ENCODE measurements around the gene WNT3. TPM values are rescaled to one million over a fixed set of nuclear protein-coding genes. Genes with fewer than 3 reads are reported as not detected.
"Not testable (repeated sequence)": the region's sequence is repeated elsewhere in the genome, so short reads cannot be mapped to it uniquely, and the experiment has no call there.

Gene WNT3
- total RNA-seq, 1 experiment from 2014 or later: 6.1 TPM

- intact Hi-C loops (cut with micrococcal nuclease; ENCODE audit: unreplicated experiment): no loop called here
- TF ChIP-seq, protein P1, sequence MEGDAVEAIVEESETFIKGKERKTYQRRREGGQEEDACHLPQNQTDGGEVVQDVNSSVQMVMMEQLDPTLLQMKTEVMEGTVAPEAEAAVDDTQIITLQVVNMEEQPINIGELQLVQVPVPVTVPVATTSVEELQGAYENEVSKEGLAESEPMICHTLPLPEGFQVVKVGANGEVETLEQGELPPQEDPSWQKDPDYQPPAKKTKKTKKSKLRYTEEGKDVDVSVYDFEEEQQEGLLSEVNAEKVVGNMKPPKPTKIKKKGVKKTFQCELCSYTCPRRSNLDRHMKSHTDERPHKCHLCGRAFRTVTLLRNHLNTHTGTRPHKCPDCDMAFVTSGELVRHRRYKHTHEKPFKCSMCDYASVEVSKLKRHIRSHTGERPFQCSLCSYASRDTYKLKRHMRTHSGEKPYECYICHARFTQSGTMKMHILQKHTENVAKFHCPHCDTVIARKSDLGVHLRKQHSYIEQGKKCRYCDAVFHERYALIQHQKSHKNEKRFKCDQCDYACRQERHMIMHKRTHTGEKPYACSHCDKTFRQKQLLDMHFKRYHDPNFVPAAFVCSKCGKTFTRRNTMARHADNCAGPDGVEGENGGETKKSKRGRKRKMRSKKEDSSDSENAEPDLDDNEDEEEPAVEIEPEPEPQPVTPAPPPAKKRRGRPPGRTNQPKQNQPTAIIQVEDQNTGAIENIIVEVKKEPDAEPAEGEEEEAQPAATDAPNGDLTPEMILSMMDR (IDR thresholded peaks at IDR 0.05; ENCODE audit: unreplicated experiment): no peak
- peaks cover 30% of the 10 kb centered on the region for H3K36me3 Mint-ChIP-seq (ENCODE audit: insufficient read depth, unreplicated experiment)
- H3K27ac Mint-ChIP-seq (ENCODE audit: unreplicated experiment): no peak overlapping the region
- H3K27me3 Mint-ChIP-seq (ENCODE audit: unreplicated experiment): peaks cover 7% of the 10 kb centered on the region
- H3K9me3 Mint-ChIP-seq (ENCODE audit: low read depth, unreplicated experiment): no peaks in the 10 kb centered on the region
- peaks cover 5% of the 10 kb centered on the region for H3K4me1 Mint-ChIP-seq (ENCODE audit: low read depth, unreplicated experiment)
- CTCF ChIA-PET: interaction anchor here (0.6 to 0.9 kb wide), 2 partner anchors 10 to 41 kb away, joined by 3 read pairs; no protein-coding TSS in a partner anchor
- peak; percentile 65 for DNase-seq
- no TSS peak for BruUV-seq (replicated peaks)
- H3K4me3 Mint-ChIP-seq (ENCODE audit: low read depth, unreplicated experiment): peak overlapping the region; percentile 70
Measured at GRCh38 chr17:46771561-46772474, 46.7 kb downstream of the WNT3 start.

DNA sequence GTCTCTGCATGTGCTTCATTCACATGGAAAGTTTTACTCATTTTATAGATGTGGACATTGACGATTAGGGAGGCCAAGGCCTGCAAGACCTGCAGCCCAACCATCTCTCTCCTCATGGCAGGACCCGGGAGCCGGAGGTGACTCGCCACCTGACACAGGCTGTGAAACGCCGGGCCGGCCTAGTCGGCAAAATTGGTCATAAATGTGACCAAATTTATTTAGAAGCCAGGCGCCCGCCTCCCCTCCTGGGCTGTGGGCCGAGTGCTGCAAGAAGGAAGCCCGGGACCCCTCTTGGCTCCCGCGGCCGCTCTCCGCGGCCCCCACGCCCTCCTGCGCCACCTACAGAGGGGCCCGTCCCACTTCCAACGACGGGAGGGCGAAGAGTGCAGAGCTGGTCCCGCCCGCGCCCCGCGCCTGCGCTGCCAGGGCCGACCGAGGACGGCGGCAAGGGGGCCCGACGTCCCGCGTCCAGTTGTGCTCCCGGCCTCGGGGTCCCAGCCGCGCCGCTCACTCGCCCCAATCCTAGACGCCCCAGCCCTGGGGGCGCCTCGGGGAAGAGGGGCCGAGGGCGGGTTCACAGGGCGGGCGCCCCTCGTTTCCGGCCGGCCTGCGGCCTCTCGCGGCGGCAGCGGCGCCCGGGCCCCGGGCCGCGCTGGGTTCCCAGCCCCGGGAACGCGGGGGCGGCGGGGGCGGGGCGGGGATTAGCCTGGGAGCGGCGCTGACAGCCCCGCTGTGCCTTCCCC, 47.5 kb downstream of the WNT3 start:
- no peaks in the 10 kb centered on the region for H3K9me3 Mint-ChIP-seq (ENCODE audit: low read depth, unreplicated experiment)
- no peaks in the 10 kb centered on the region for H3K27me3 Mint-ChIP-seq (ENCODE audit: unreplicated experiment)
- H3K36me3 Mint-ChIP-seq (ENCODE audit: insufficient read depth, unreplicated experiment): peaks cover 30% of the 10 kb centered on the region
- CTCF ChIA-PET: no interaction called here
- H3K4me1 Mint-ChIP-seq (ENCODE audit: low read depth, unreplicated experiment): peaks cover 5% of the 10 kb centered on the region
- TSS peak; percentile 39 for BruUV-seq (replicated peaks)
- intact Hi-C loops (cut with micrococcal nuclease; ENCODE audit: unreplicated experiment): no loop called here
- peak overlapping the region; percentile 70 for H3K4me3 Mint-ChIP-seq (ENCODE audit: low read depth, unreplicated experiment)
- peak; percentile 82 for DNase-seq
- TF ChIP-seq, protein P1 (IDR thresholded peaks at IDR 0.05; ENCODE audit: unreplicated experiment): peak; percentile 52
- no peak overlapping the region for H3K27ac Mint-ChIP-seq (ENCODE audit: unreplicated experiment)

- Mint-ChIP-seq H3K36me3 (ENCODE audit: insufficient read depth, unreplicated experiment) (peaks cover 33% of the 10 kb centered on the region), H3K27ac (ENCODE audit: unreplicated experiment) (no peak overlapping the region), H3K4me1 (ENCODE audit: low read depth, unreplicated experiment) (peaks cover 5% of the 10 kb centered on the region), H3K9me3 (ENCODE audit: low read depth, unreplicated experiment) (no peaks in the 10 kb centered on the region), H3K4me3 (ENCODE audit: low read depth, unreplicated experiment) (peak overlapping the region; percentile 70), H3K27me3 (ENCODE audit: unreplicated experiment) (no peaks in the 10 kb centered on the region)
- CTCF ChIA-PET: no interaction called here
- TF ChIP-seq, protein P1 (IDR thresholded peaks at IDR 0.05; ENCODE audit: unreplicated experiment): no peak
- intact Hi-C loops (cut with micrococcal nuclease; ENCODE audit: unreplicated experiment): no loop called here
- DNase-seq: no peak
- BruUV-seq (replicated peaks): no TSS peak
Measured at GRCh38 chr17:46770439-46770817, 48.1 kb downstream of the WNT3 start.

DNA sequence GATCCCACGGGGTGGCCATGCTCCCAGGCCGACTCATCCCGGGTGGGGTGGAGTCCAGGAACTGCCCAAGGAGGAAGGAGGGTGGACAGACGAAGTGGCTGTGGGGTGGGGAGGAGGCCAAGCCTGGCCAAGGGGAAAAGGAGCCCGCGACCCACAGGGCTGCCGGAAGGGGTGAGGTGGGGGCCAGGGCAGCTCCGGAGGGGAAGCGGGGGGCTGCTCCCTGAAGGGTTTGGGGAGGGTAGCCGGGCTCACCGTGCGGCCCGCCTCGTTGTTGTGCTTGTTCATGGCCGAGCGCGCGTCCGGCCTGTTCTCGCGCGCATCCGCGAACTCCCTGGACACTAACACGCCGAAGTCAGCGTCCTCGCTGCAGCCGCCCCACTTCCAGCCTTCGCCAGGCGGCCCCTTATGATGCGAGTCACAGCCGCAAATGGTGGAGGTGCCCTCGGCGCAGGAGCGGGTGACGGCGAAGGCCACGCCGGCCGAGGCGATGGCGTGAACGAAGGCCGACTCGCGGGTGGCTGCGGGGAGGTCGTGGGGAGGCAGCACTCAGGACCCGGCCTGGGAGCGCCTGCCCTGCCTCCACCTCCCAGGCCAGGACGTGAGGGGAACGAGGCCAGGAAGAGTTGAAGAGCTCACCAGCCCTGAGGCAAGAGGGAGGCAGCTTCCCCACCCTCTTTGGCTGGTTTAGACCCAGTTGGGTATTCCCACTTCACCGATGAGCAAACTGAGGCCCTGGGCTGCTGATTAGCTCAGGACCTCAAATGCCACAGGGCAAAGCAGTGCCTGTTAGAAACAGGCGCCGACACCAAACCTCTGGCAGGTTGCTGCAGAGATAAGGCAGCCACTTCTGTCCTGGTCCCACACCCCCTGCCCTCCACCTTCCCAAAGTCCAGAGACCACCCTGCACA, 48.7 kb downstream of the WNT3 start:
- peaks cover 5% of the 10 kb centered on the region for H3K4me1 Mint-ChIP-seq (ENCODE audit: low read depth, unreplicated experiment)
- no peak overlapping the region for H3K27ac Mint-ChIP-seq (ENCODE audit: unreplicated experiment)
- DNase-seq: no peak
- intact Hi-C loops (cut with micrococcal nuclease; ENCODE audit: unreplicated experiment): no loop called here
- CTCF ChIA-PET: no interaction called here
- no TSS peak for BruUV-seq (replicated peaks)
- peak overlapping the region; percentile 70 for H3K4me3 Mint-ChIP-seq (ENCODE audit: low read depth, unreplicated experiment)
- TF ChIP-seq, protein P1 (IDR thresholded peaks at IDR 0.05; ENCODE audit: unreplicated experiment): no peak
- no peaks in the 10 kb centered on the region for H3K27me3 Mint-ChIP-seq (ENCODE audit: unreplicated experiment)
- H3K36me3 Mint-ChIP-seq (ENCODE audit: insufficient read depth, unreplicated experiment): peaks cover 34% of the 10 kb centered on the region
- no peaks in the 10 kb centered on the region for H3K9me3 Mint-ChIP-seq (ENCODE audit: low read depth, unreplicated experiment)

DNA sequence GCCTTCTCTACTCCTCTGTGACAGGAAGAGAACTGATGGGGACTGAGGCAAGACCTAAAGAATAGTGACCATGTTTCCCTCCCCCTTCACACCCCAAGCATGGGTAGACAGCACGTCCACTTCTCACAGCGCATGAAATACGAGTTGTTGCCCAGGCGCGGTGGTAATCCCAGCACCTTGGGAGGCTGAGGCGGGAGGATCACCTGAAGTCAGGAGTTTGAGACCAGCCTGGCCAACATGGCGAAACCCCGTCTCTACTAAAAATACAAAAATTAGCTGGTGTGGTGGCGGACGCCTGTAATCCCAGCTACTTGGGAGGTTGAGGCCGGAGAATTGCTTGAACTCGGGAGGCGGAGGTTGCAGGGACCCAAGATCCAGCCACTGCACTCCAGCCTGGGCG, 49.6 kb downstream of the WNT3 start:
- H3K4me3 Mint-ChIP-seq (ENCODE audit: low read depth, unreplicated experiment): peak overlapping the region; percentile 14
- CTCF ChIA-PET; BruUV-seq (replicated peaks); H3K9me3 Mint-ChIP-seq (ENCODE audit: low read depth, unreplicated experiment); intact Hi-C loops (cut with micrococcal nuclease; ENCODE audit: unreplicated experiment); H3K4me1 Mint-ChIP-seq (ENCODE audit: low read depth, unreplicated experiment); H3K27ac Mint-ChIP-seq (ENCODE audit: unreplicated experiment); DNase-seq; H3K27me3 Mint-ChIP-seq (ENCODE audit: unreplicated experiment): not testable (repeated sequence)
- H3K36me3 Mint-ChIP-seq (ENCODE audit: insufficient read depth, unreplicated experiment): peaks cover 34% of the 10 kb centered on the region
